Right ventricle myocardium superior (tissue), 1 donor: Measurements from ENCODE around the gene MSL3B.

Experiments
- ATAC-seq: fragments of 200-7000 bp; cut with Tn5 transposase; one replicate; pipeline ENCODE4 v1.9.1; 2020; ENCODE audit warnings: mild to moderate bottlenecking; ENCODE audit not compliant: poor library complexity
- DNase-seq: peaks from one replicate; pipeline ENCODE4 v3.0.0-alpha.2; 2020
- intact Hi-C: fragments of 100-400 bp; cut with DNase I; formaldehyde crosslinking; loops from one replicate; pipeline ENCODE4 v1.11.2; 2022
- donor health status: DM: no; HTN: yes; CAD: no; lungs with severe emphysema.

Gene MSL3B

DNA sequence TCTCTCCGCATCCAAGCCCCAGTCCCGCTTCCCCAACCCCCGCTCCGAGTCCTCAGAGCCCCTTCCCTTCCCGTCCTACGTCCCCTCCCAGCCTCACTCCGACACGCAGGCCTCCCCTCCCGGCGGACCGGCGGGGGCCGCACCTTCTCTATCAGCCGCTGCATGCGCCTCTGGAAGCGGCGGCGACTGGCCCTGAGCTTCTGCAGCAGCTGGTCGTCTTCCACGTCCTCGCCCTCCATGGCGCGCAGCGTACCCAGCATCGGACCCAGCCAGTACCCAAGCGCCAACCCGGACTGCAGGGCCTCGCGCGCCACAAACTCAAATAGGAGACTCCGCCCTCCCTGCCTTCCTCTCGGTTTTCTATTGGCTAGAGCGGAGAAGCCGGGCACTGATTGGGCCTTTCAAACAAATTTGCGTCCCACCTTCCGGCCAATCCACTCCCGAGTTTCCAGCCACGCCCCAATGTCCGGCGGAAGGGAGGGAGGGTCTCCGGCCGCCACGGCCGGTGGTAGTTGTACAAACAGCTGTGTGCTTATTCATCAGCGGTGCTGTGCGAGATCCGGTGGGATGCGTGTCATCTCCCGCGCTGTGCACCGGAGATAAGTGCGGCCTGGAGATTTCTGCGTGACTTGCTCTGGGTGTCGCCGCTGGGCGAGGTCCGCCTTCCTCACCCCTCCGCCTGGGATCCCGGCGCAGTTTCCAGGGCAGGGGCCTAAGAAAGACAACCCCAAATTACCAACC is 13.8 kb downstream of the MSL3B start, which contains the start of gene HJURP:
TSS of gene HJURP (minus strand) at position 295 of the 741 bp plus-strand sequence. CDS start at position 260, 35 bp downstream.
- intact Hi-C loops, result no loop called here
- peak; percentile 93 for DNase-seq
- ATAC-seq, result peak; percentile 100

DNA sequence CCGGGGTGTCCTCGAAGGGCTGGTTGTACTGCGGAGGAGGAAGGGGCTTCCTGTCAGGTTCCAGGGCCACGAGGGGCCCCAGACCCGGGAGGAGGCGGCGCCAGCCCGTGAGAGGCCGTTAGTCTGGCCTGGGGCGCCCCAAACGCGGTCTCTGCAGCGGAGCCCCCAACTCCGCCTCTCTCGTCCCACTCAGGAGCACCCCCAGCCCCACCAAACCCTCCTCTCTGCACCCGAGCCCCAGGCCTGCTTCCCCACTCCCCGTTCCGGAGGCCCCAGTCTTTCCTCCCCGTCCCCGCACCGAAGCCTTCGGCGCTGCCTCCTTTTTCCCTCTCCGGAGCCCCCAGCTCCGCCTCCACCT is 14.3 kb downstream of the MSL3B start:
- intact Hi-C loops, result no loop called here
- DNase-seq (no peak), ATAC-seq (no peak)

DNA sequence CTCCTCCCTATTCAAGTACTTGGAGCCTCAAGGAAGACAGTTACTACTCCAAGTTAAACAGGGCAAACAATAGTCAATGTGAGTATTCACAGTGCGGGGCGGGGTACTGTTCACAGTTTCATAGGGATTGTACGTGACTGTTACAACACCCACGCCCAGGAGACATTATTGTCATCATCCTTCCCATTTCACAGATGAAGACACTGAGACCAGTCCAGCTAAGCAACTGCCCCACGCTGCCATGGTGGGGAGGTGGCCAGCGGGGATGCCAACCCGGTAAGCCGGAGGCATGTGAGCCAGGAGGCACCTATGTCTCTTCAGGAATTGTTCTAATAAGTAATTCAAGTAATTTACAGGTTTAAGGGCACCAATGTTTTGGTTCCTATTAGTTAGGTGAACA is 14.8 kb downstream of the MSL3B start:
- DNase-seq (no peak), ATAC-seq (no peak)
- intact Hi-C loops, result no loop called here

DNA sequence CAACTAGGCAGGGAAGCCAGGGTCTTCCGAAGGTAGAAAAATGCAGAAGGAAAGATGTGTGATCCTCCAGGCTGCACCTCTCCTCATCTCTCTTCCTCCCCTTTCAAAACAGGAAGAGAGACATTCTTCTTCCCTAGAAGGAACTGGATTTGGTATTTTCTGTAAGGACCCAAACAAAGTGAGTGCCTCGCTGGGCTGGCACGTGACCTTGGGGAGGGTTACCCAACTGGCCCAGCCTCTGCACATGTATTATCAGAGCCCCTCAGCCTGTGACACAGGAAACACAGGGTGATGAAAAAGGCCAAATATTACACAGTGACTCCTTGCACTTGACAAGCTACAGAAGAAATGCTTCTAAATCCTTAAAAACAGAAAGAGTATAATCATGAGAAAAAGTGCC is 16.1 kb downstream of the MSL3B start:
- ATAC-seq (no peak), DNase-seq (no peak)
- intact Hi-C loops, result no loop called here

DNA sequence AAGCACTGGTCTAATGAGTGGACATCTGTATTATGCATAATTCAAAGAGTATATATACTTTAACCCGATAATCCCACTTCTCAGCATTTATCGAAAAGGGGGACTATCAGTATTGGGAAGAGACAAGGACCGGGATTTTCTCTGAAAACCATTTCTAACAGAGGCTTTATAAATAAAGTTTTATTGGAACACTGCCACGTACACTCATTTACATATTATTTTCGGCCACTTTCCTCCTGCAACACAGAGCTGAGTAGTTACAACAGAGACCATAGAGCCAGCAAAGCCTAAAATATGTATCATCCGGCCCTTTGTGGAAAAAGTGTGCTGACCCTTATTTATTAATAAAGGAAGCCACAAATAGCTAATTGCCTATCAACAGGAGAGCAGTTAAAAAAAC is 17.0 kb downstream of the MSL3B start:
- ATAC-seq, result no peak
- intact Hi-C loops, result no loop called here

DNA sequence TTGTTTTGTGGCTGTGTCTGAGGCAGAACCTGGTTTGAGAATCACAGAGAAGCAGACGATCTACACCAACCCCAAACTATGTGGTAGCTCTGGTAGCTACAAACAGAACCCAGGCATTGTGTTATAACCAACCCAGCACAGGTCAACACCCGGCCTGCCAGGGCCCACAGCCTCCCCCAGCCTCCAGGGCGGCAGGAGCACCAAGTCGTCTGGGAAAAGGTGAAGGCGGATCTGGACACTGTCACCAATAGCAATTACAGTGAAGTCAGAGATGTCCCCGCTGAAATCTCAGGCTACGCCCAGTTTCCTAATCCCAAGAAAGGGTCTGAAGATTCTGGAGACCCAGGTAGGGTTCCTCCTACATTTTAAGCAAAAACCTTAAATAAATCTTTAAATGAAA is 17.4 kb downstream of the MSL3B start:
- intact Hi-C loops, result no loop called here
- no peak for ATAC-seq

More for the DNA sequence above, 17.0 kb downstream of the MSL3B start:
- DNase-seq, result no peak

DNA sequence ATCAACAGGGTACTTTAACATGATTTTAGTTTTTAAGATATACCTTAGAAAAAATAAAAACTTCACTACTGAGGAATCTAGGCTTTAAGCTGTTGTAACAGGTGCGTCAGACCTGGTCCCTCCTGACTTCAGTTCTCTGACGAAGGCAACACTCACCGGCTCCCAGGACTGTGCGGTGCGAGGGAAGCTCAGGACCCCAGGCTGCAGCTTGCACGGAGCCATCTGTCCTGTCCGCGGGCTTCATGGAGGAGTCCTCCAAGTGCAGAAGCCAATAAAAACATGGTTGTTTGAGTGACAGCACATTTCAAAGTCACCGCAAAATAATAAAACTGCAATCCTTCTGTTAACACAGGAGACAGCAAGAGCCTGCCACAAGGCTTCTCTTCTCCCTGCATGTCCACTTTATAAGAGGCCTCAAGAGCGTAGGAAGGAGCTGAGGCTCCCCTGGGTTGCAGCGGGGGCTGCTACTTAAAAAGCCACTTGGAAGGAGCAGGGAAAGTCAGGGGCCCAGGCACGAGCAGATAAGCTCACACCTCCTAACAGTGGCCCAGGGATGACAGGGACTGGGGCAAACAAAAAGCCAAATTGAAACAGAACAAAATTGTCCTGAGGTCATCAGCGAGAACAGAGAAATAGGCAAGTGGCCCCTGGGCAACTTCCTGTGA is 18.4 kb downstream of the MSL3B start:
- ATAC-seq, result no peak
- intact Hi-C loops, result no loop called here
- no peak for DNase-seq

More for the DNA sequence above, 17.4 kb downstream of the MSL3B start:
- DNase-seq, result no peak

DNA sequence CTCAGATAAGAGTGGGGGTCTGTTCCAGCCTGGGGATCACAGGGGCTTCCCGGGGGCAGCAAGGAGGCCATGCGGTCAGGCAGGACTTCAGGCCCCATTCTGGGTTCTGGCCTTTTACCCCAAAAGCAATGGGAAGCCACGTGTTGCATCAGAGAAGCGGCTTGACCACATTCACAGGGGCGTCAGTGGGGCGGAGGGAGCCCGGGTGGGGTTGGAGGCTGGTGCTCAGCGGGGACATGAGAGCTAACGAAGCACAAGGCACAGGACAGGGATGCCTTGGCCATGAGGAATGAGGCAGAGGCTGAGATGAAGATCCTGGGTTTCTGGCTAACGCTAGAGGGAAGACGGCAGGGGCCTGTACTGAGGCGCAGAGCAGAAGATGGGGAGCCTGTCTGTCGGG is 19.9 kb downstream of the MSL3B start:
- ATAC-seq (no peak), DNase-seq (no peak)
- intact Hi-C loops, result no loop called here

DNA sequence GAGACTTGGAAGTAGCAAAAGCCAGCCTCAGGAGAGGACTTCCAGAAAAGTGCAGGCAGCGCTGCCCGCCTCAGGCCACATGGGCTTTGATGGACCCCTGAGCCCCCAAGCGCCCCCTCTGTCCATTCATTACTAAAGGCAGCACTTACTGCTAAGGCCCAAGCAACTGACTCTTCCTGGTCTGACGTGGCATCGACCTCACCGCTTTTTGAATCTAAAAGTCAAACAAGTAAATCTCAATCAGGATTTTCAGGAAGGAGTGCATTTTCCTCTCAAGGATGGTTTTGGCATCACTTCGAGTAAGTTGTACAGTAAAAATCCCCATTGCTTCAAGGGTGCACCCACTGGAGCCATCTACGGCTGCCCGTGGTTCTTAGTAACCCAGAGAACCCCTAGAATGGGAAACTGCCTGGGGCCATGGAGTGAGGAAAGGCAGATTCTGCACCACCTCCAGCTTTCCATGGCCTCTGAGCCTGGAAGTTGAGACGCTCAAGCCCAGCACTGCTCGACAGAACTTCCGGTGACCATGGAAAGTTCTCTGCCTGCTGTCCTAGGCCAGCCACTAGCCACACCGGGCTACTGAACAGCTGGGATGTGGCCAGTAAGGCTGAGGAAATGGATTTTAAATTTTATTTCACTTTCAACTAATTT is 20.8 kb downstream of the MSL3B start:
- DNase-seq (no peak), ATAC-seq (no peak)
- intact Hi-C loops, result no loop called here

DNA sequence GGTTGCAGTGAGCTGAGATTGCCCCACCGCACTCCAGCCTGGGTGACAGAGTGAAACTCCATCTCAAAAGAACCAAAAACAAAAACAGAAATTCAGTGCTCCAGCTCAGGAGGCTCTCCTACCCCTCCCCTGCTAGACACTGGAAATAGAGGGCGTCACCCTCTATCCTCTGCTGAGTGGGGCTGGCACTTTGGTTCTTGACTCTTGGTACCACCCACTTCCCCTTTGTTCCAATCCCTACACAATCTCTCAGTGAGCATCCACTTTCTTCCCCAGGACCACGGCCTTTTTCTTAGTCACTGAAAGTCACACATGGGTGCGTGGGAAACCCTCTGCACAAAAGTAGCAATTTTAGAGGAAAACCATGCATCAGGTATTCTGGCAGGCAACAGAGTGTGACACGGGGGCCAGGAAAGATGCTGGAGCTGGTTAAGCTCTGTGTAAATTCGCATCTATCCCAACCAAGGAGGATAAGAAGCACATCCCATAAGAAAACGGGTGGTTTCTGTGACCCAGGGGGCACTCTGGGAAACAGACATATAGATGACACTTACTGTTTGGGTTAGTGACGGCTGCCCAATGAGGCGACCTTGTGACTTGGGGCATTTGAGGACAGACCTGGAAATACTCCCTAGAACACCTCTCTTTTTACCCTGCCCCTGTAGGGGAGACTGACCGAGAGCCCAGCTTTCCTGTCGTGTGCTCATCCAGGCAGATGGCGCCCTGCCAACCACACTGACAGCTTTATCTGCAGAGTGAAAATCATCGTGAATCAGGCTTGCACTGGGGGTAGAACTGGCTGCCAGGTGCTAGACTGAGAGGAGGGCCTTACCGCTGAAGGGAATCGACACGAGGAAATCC is 21.6 kb downstream of the MSL3B start:
- no peak for ATAC-seq
- intact Hi-C loops, result no loop called here
- DNase-seq, result no peak

DNA sequence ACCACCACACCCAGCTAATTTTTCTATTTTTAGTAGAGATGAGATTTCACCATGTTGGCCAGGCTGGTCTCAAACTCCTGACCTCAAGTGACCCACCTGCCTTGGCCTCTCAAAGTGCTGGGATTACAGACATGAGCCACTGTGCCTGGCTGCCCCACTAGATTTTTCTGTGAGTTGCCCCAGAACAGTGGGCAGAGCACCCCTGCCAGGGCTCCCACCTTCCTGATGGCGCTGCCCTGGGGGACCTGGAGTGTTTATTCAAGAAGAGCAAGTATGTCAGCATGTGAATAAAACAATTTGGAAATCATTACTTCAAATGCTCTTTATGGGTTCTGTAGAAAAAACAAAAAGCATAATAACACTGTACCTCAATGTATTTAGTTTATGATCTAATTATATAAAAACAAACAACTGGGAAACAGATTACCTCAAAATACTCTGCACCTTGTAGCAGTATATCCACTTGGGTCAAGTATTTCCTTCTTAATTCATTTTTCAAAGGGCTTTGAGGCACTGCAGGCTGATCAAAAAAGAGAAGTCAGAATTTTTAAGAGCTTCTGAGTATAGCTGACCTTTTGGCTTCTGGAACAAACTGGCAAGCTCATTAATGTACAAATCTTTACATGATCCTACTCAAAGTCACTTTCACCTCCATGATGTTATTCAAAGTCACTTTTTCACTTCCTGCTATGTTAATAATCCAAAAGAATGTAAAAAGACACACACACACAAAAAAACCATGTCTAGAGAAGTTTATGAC is 22.7 kb downstream of the MSL3B start:
- intact Hi-C loops, result no loop called here
- DNase-seq, result no peak
- no peak for ATAC-seq

DNA sequence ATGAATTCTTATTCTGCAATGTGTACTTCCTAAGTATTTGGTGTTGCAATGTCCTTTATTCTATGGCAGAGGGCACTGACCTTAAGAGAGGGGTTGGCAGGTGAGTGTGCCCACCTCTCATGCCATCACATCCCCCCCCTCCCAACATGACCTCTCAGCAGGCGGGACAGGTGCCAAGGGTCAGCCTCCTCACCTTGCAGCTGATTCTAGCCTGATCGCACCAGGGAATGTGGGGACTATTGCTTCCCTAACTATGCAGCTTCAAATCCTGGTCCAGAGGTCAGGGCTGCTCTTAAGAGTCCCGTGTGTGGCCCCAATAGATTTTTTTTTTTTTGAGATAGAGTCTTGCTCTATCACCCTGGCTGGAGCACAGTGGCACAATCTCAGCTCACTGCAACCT is 23.4 kb downstream of the MSL3B start:
- DNase-seq (no peak), ATAC-seq (no peak)
- intact Hi-C loops, result no loop called here

DNA sequence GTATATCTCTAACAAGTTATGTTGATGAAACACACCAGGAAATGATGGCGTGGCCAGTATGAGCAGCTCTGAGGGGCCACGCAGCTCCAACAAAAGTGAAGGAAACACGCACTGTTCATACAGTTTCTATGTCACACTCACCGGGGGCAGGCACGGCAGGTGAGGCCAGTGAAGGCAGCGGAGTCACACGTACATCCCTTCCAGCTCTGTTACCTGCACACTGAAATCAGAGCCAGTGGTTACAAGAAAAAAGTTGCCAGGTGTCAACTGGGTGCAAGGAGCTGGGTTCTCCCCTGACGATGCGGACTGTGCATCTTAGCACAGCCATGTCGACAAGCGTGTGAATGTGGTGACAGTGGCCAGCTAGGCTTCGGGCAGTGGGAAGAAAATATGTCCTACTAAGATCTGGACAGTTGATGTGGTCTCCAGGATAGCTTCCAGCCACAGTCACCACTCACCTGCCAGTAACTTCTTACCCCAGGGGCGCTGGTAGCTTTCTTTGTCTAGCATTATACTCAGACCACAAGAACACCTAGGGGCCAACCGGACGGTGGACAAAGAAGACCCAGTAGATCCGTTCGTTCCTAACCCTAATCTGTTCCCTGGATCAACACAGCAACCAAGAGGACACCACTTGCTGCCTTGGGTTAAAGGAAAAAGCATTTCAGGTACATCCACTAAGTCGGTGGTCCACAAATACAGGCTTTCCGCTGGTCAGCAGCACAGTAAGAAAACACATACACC is 23.9 kb downstream of the MSL3B start:
- intact Hi-C loops, result no loop called here
- DNase-seq (no peak), ATAC-seq (no peak)

DNA sequence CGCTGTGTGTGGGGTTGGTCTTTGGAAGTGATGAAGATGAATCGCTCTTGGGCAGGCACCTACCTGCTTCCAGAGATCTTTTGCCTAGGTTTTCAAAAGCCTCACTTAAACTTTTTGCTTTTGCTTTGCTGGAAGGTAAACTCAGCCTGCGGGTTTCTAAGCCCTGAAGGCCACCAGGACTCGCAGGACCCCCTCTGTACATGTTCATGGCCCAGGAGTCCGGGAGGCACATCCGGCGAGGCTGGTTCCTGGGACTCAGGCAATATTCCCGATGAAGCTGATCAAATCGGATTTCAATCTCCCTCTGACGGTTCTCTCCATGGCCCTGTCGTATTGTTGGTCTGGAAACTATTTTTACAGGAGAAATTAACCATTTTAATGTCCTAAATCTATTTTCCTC is 27.0 kb downstream of the MSL3B start:
- intact Hi-C loops, result no loop called here
- ATAC-seq (no peak), DNase-seq (no peak)

DNA sequence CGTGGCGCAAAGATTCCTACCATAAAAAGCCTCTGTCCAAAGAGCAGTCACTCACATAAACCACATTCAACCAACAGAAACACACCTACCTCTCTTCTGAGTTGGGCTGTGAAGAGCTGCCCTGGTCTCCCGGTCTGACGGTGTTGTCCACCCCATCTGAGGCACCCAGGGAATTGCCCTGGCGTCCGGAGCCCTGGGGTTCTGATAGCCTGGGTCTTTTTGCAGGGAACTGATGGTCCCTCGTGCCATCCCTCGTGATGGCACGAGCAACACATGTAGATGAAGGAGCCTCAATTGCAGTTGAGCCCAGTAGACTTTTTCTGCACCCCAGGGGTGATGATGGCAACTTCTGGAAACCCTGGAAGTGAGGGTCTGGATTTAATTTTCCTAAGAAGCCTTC is 27.7 kb downstream of the MSL3B start:
- intact Hi-C loops, result no loop called here
- ATAC-seq (no peak), DNase-seq (no peak)

DNA sequence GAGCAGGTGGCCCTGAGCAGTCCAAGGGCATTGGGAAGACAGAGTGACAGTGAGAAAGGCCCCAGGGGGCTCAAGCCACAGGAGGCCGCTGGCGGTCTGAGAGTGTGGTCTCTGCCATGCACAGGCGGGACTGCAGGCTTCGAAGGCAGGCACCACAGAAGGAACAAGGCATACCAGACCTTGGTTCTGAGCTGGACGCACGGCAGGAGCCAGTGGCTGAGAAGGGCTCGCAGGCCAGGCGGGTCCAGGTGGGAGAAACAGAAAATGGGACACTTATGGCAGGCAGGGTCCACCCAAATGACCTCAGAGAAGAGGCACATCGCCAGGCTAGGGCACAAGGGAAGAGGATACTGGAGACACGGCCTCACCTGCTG is 28.8 kb downstream of the MSL3B start:
- no peak for ATAC-seq
- DNase-seq, result no peak
- intact Hi-C loops, result no loop called here

DNA sequence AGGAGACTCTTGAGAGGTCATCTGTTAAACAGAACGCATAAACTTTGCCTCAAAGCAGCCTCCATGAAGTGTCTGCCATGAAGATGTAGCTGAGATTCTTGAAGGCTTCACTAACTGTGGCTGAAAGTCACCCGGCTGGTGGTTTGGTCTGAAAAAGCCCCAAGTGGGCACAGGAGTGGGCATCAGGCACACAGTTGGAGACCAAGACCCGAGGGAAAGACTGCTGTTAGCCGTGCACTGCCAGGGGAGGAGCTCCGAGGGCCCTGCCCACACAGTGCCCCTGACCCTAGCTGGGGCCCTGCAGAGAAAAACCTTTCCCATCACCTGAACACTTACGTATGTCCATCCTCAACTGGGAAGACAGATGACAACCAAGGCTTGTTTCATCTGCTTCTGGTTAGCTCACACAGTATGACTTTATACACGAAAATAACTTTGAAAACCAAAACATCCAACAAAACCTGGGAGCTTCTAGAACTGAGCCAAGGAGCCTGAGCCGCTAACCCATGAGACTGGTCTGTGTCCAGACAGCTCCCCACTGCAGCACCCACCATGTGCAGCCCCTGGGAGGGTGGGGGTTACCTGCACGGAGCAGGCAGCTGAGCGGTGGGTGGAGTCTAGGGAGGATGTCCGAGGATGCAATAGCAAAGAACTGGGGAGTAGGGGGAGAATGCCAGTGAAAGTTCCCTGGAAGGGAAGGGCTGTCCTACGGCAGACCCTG is 29.3 kb downstream of the MSL3B start:
- no peak for DNase-seq
- ATAC-seq, result no peak
- intact Hi-C loops, result no loop called here
